Type B pancreatic cell (in vitro differentiated cells): ENCODE results near the gene FAM3D. TPM values are rescaled to one million over a fixed set of nuclear protein-coding genes. Genes with fewer than 3 reads are reported as not detected.

ENCODE experiments used
- DNase-seq: peaks from one replicate; pipeline ENCODE4 v3.0.0; 2021; ENCODE audit warnings: mixed read lengths; ENCODE audit not compliant: unreplicated experiment; ENCODE audit errors: extremely low spot score
- H3K27ac Mint-ChIP-seq: 2 replicates; pipeline ENCODE4 v1.8.0; 2021; ENCODE audit warnings: mild to moderate bottlenecking, mixed read lengths
- H3K27me3 Mint-ChIP-seq: 2 replicates; pipeline ENCODE4 v1.8.0; 2021; ENCODE audit warnings: mixed read lengths
- H3K36me3 Mint-ChIP-seq: 2 replicates; pipeline ENCODE4 v1.8.0; 2021; ENCODE audit warnings: mixed read lengths
- H3K4me1 Mint-ChIP-seq: one replicate; pipeline ENCODE4 v1.8.0; 2021; ENCODE audit warnings: mixed read lengths; ENCODE audit not compliant: unreplicated experiment
- H3K4me3 Mint-ChIP-seq: 2 replicates; pipeline ENCODE4 v1.8.0; 2021; ENCODE audit warnings: mild to moderate bottlenecking, mixed read lengths
- H3K9me3 Mint-ChIP-seq: 2 replicates; pipeline ENCODE4 v1.8.0; 2021; ENCODE audit warnings: mixed read lengths
- total RNA-seq: library from RNA; stranded (reverse); gene quantifications from 2 replicates; pipeline ENCODE4 v1.2.1, GENCODE V29; 2021; ENCODE audit warnings: low replicate concordance
- TF ChIP-seq, protein P1 (sequence below): fragments of 200-600 bp; sonication (generic); conservative IDR thresholded peaks from 2 replicates; pipeline ENCODE4 v1.5.0; 2021; ENCODE audit warnings: antibody characterized with exemption, mild to moderate bottlenecking

FAM3D gene
- total RNA-seq, 1 donor from 2014 or later: 7.6 TPM

DNA sequence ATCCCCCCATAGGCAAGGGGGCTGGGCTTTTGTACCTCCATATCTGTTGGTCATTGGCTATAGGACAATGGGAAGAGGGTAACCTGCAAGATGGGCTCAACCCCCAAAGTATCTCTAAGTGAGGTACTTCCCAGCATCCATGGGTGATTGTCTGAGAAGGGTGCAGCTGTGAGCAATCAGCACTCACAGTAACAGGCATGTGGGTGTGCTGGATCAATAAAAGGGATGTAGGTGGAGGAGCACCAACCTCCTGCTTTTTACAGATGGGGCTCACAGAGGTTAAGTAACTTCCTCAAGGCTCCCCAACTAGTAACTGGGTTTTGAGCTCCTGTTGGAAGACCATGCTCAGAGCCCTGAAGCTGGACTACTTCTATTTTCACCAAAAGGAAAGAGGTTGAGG, 63.0 kb downstream of the FAM3D start:
- Mint-ChIP-seq H3K4me1 (no peaks in the 10 kb centered on the region), H3K4me3 (no peak overlapping the region), H3K27ac (no peak overlapping the region), H3K27me3 (peaks cover 16% of the 10 kb centered on the region), H3K36me3 (no peaks in the 10 kb centered on the region), H3K9me3 (no peaks in the 10 kb centered on the region)
- TF ChIP-seq, protein P1, sequence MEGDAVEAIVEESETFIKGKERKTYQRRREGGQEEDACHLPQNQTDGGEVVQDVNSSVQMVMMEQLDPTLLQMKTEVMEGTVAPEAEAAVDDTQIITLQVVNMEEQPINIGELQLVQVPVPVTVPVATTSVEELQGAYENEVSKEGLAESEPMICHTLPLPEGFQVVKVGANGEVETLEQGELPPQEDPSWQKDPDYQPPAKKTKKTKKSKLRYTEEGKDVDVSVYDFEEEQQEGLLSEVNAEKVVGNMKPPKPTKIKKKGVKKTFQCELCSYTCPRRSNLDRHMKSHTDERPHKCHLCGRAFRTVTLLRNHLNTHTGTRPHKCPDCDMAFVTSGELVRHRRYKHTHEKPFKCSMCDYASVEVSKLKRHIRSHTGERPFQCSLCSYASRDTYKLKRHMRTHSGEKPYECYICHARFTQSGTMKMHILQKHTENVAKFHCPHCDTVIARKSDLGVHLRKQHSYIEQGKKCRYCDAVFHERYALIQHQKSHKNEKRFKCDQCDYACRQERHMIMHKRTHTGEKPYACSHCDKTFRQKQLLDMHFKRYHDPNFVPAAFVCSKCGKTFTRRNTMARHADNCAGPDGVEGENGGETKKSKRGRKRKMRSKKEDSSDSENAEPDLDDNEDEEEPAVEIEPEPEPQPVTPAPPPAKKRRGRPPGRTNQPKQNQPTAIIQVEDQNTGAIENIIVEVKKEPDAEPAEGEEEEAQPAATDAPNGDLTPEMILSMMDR: no peak
- no peak for DNase-seq

DNA sequence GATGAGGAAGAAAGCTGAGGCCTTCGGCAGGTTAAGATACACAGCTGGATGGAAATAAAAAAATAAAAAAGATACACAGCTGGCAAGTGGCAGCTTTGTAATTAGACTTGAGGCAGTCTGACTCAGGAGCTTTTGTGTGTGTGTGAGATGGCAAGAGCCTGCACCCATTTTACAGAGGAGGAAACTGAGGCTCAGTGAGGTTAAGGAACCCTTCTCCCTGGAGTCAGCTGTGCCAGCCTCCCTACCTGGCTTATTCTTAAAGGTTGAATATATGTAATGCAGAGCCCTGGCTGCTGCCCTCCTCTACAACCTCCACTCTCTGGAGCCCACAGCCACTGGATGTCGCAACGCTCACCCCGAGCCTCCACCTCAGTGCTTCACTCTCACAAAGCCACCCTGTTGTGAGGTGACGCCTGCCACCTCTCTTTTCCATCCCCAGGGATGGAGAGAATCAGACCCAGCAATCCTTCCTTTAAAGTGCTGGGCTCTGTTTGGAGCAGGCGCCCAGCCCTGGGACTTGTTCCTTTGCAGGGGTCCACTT, 68.7 kb downstream of the FAM3D start:
- Mint-ChIP-seq H3K36me3 (no peaks in the 10 kb centered on the region), H3K4me1 (no peaks in the 10 kb centered on the region), H3K9me3 (no peaks in the 10 kb centered on the region), H3K27me3 (peaks cover 4% of the 10 kb centered on the region), H3K27ac (no peak overlapping the region), H3K4me3 (no peak overlapping the region)
- TF ChIP-seq, protein P1: no peak
- DNase-seq: no peak

DNA sequence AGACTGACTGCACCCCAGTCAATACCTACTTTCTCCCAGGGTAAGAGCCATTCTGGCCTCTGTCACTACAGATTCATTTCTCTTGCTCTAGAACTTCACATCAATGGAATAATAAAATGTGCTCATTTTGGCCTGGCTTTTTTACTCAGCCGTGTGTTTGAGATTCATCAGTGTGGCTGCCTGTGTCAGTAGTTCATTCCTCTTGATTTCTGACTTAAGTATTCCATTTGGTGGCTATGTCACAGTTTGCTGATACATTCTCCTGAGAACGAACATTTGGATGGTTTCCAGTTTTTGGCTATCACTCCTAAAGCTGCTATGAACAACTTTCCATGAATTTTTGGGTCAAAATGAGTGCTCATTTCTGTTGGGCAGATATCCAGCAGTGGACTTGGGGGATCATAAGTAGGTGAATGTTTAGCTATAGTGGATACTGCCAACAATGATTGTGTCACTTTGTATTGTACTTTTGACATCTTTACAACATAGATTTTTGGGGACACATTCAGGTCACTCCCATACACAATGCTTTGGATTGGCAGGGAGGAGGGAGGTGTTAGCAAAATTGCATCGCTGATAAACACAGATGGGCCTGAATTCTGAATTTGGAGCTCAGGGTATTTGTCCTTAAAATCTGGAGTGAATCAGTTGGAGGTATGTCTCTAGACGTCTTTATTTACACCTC, 69.6 kb downstream of the FAM3D start:
- H3K4me1 Mint-ChIP-seq: no peaks in the 10 kb centered on the region

DNA sequence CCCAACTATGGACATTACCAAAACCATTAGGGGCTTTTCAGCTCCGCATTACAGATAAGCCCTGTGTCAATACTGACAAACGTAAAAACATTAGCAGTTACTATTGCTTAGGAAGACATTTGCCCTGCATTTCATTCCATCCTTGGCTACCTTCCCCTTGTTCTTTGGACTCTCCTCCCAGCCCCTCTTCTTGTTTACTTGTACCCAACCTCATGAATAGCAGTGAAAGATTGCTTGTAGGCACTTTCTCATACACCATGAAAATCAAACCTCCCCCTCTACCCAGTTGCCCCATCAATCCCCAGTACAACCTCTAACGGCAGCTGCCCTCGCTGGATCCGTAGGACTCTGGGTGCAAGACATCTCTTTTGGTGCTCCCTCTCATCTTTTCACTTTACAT, 72.5 kb downstream of the FAM3D start:
- H3K27me3 Mint-ChIP-seq: peaks cover 17% of the 10 kb centered on the region
- H3K4me1 Mint-ChIP-seq: no peaks in the 10 kb centered on the region
- no peaks in the 10 kb centered on the region for H3K36me3 Mint-ChIP-seq
- no peak overlapping the region for H3K4me3 Mint-ChIP-seq
- H3K9me3 Mint-ChIP-seq: no peaks in the 10 kb centered on the region
- DNase-seq: no peak
- TF ChIP-seq, protein P1: no peak
- H3K27ac Mint-ChIP-seq: no peak overlapping the region

More for the DNA sequence above, 69.6 kb downstream of the FAM3D start:
- H3K27ac Mint-ChIP-seq: no peak overlapping the region
- no peak for DNase-seq
- no peak overlapping the region for H3K4me3 Mint-ChIP-seq
- TF ChIP-seq, protein P1: no peak
- H3K36me3 Mint-ChIP-seq: no peaks in the 10 kb centered on the region
- no peaks in the 10 kb centered on the region for H3K27me3 Mint-ChIP-seq
- no peaks in the 10 kb centered on the region for H3K9me3 Mint-ChIP-seq

DNA sequence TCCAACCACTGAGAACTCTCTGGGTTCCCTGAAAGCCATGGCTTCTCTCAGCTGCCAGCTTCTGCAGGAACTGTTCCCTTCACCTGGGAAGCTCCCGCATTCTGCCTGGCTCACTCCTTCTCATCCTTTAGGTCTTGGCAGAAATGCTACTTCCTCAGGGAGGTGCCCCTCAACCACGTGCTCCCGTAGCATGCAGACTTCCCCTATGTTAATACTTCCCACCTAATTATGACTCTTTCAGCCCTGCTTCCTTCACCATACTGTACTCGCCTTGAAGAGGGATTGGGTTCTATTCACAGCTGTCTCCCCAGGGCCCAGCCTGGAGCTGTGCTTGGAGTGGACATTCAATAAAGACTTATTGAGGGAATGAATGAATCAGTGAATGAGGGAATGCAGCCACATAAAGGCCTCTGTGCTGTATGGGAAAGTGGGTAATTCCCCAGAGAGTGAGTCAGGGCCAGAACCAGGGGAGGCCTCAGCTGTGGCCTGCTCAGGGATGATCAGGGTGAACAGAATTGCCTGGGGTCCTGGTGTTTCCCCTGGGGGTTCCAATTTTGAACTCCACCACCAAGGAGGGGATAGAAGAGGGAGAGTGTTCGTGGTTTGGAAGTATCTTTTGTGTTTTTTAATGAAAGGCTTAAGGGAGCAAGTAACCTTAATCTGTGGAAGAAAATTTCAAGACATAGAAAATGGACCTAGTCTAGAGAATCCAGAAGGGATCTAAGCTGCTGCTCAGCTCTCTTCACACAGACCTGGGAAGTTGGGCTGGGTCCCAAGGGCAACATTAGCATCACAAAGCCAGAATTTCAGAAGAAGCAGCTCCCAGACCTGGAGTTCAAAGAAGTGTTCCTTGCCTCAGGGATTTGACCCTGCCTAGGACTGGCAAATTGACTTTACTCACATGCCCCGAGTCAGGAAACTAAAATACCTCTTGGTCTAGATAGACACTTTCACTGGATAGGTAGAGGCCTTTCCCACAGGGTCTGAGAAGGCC, 74.8 kb downstream of the FAM3D start:
- H3K27ac Mint-ChIP-seq: no peak overlapping the region
- no peak for DNase-seq
- TF ChIP-seq, protein P1: no peak
- no peak overlapping the region for H3K4me3 Mint-ChIP-seq
- H3K27me3 Mint-ChIP-seq: peaks cover 36% of the 10 kb centered on the region
- H3K4me1 Mint-ChIP-seq: peaks cover 5% of the 10 kb centered on the region
- no peaks in the 10 kb centered on the region for H3K36me3 Mint-ChIP-seq
- peaks cover 3% of the 10 kb centered on the region for H3K9me3 Mint-ChIP-seq
